Measurements from ENCODE around the gene GPR15.

DNA sequence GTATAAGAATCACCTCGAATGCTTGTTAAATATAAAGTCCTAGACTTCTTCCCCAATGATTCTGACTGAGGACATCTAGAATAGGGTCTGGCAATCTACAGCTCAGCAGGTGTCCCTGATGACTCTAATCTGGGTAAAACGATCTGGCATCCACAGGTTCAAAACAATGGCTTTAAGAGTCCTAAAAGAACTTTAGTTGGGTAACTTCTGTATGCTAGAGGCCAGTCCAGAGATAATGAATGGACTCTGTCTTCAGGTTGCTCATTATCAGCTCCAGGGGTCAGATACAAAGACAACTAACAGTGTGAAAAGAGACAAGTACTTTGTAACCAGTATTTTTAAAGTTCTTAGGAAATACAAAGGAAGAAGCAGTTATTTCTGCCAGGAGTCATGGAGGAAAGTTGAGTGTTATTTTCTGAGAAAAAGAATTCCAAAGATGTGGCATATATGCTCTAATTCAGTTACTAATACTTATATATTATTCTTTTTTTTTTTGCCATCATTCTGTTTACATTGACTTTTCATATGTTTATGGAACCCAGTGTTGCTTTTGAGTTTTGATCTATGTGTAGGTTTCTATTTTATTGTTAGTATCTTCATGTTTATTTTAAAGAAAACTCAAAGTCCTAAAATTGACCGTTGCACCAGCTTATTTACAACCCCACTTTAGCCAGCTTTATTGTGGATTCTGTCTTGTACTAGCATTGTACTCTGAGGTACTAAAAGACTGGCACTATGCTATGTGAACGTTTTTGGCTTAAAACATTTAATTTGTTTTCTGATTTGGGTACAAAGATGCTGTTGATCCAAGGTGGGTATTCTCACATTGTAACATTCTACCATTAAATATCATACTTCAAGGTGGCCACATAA, 3.1 kb upstream of the GPR15 start:
- TF ChIP-seq, protein P1, sequence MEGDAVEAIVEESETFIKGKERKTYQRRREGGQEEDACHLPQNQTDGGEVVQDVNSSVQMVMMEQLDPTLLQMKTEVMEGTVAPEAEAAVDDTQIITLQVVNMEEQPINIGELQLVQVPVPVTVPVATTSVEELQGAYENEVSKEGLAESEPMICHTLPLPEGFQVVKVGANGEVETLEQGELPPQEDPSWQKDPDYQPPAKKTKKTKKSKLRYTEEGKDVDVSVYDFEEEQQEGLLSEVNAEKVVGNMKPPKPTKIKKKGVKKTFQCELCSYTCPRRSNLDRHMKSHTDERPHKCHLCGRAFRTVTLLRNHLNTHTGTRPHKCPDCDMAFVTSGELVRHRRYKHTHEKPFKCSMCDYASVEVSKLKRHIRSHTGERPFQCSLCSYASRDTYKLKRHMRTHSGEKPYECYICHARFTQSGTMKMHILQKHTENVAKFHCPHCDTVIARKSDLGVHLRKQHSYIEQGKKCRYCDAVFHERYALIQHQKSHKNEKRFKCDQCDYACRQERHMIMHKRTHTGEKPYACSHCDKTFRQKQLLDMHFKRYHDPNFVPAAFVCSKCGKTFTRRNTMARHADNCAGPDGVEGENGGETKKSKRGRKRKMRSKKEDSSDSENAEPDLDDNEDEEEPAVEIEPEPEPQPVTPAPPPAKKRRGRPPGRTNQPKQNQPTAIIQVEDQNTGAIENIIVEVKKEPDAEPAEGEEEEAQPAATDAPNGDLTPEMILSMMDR (IDR thresholded peaks at IDR 0.05; ENCODE audit: low read depth, low read length), result no peak
- TF ChIP-seq EZH2phosphoT487 (IDR thresholded peaks at IDR 0.05; ENCODE audit: low read depth), result no peak

All from OCI-LY3 (cell line).